ENCODE data around the gene SPATC1L.

DNA sequence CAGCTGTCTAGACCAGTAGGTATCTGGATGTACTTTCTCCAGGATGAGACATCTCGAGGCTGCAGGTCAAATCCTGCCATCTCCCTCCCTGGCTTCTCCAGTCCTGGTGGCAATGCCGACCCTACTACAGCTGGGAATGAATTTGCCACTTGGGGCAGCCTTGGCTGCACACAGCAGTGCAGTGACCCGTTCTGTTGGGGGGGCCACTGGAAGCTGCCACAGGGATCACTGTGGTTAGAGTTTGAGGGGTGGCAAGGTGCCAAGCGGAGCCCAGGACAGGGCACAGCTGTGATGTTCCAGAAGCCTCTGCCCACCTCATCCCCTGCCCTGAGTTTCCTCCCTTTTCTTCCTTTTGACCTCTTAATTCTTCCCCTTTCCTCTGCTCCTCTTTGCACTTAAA, 69.3 kb downstream of the SPATC1L start:
- TF ChIP-seq ZNF174 (tag by site-specific recombination; IDR thresholded peaks at IDR 0.05) (no peak), CTCF (tag by site-specific recombination; IDR thresholded peaks at IDR 0.05) (no peak), ZNF530 (tag by site-specific recombination; IDR thresholded peaks at IDR 0.05; ENCODE audit: low read depth) (no peak), ZNF701 (tag by site-specific recombination; IDR thresholded peaks at IDR 0.05) (no peak), ZNF555 (tag by site-specific recombination; conservative IDR thresholded peaks at IDR 0.05) (no peak), ZNF560 (tag by site-specific recombination; IDR thresholded peaks at IDR 0.05; ENCODE audit: borderline replicate concordance) (no peak), GLI4 (tag by site-specific recombination; IDR thresholded peaks at IDR 0.05) (no peak)
- TF ChIP-seq, protein P1, sequence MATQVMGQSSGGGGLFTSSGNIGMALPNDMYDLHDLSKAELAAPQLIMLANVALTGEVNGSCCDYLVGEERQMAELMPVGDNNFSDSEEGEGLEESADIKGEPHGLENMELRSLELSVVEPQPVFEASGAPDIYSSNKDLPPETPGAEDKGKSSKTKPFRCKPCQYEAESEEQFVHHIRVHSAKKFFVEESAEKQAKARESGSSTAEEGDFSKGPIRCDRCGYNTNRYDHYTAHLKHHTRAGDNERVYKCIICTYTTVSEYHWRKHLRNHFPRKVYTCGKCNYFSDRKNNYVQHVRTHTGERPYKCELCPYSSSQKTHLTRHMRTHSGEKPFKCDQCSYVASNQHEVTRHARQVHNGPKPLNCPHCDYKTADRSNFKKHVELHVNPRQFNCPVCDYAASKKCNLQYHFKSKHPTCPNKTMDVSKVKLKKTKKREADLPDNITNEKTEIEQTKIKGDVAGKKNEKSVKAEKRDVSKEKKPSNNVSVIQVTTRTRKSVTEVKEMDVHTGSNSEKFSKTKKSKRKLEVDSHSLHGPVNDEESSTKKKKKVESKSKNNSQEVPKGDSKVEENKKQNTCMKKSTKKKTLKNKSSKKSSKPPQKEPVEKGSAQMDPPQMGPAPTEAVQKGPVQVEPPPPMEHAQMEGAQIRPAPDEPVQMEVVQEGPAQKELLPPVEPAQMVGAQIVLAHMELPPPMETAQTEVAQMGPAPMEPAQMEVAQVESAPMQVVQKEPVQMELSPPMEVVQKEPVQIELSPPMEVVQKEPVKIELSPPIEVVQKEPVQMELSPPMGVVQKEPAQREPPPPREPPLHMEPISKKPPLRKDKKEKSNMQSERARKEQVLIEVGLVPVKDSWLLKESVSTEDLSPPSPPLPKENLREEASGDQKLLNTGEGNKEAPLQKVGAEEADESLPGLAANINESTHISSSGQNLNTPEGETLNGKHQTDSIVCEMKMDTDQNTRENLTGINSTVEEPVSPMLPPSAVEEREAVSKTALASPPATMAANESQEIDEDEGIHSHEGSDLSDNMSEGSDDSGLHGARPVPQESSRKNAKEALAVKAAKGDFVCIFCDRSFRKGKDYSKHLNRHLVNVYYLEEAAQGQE (tag by site-specific recombination; IDR thresholded peaks at IDR 0.05): no peak

All from HEK293 (cell line).